K562 (cell line): ENCODE measurements around the gene ACBD6. TPM values are rescaled to one million over a fixed set of nuclear protein-coding genes. Genes with fewer than 3 reads are reported as not detected.

ENCODE experiments used
- ATAC-seq: fragments of 200-7000 bp; cut with Tn5 transposase; 3 replicates; pipeline ENCODE4 v1.9.1; 2020; ENCODE audit warnings: moderate library complexity
- BruUV-seq: library from RNA; stranded (reverse); fragments of 400-500 nt; replicated peaks from 2 replicates; lab custom pipeline; 2021; lab: Mats Ljungman, UMichigan
- CTCF ChIA-PET: fragments of 300-600 bp; formaldehyde crosslinking; extraction: SDS; loops from one replicate; lab custom pipeline; 2021; ENCODE audit warnings: low intra/inter-chr PET ratio; lab: Yijun Ruan, JAX
- POLR2A ChIA-PET: fragments of 300-600, 350-650 bp; sonication (Branson Sonifier 250); formaldehyde crosslinking; extraction: SDS; loops from one replicate; lab custom pipeline; 2021; ENCODE audit warnings: antibody characterized with exemption, inconsistent platforms; lab: Yijun Ruan, JAX
- DNase-seq, 4 experiments: peaks; one replicate each; pipeline versions ENCODE4 v3.0.0 to v3.0.0-alpha.2; 2011 to 2018; ENCODE audit warnings: low spot score in 3 of 4, mixed read lengths in 3 of 4; ENCODE audit errors: extremely low read depth in 1 of 4
- FAIRE-seq: peaks from 2 replicates; lab custom pipeline; 2011; peaks lifted over from hg19 to GRCh38; lab: Jason Lieb, UNC
- H2AFZ ChIP-seq: 2 replicates; pipeline ENCODE4 v1.6.0; 2011; ENCODE audit warnings: low read depth, low read length, control low read depth, inconsistent platforms
- H3K27ac ChIP-seq: fragments of 200-600 bp; 3 replicates; pipeline ENCODE4 v1.8.0; 2011; ENCODE audit warnings: low read depth, mild to moderate bottlenecking, control low read depth, inconsistent platforms, low read length, moderate library complexity, mixed read lengths; ENCODE audit errors: extremely low read depth
- H3K27me3 ChIP-seq, 2 experiments: fragments of 300-600 bp in 1 of 2; 2 replicates in 1 of 2; 3 replicates in 1 of 2; pipeline versions ENCODE4 v1.6.0 to v1.8.0; 2011; ENCODE audit warnings: inconsistent platforms in 2 of 2, low read length in 2 of 2, mild to moderate bottlenecking in 1 of 2, mixed read lengths in 1 of 2, moderate library complexity in 1 of 2; ENCODE audit not compliant: control insufficient read depth in 2 of 2, insufficient read depth in 2 of 2
- H3K36me3 ChIP-seq: fragments of 300-600 bp; 3 replicates; pipeline ENCODE4 v1.8.0; 2011; ENCODE audit warnings: mild to moderate bottlenecking, low read length, inconsistent platforms; ENCODE audit not compliant: control insufficient read depth, insufficient read depth
- H3K4me1 ChIP-seq, 2 experiments: fragments of 200-600 bp in 1 of 2; replicated peaks in 1 of 2; 2 replicates in 1 of 2; 3 replicates in 1 of 2; pipeline versions ENCODE4 v1.5.1 to v1.8.0; 2011; ENCODE audit warnings: inconsistent platforms in 2 of 2, low read length in 2 of 2, mild to moderate bottlenecking in 1 of 2, mixed read lengths in 1 of 2, moderate library complexity in 1 of 2; ENCODE audit not compliant: control insufficient read depth in 2 of 2, insufficient read depth in 2 of 2
- H3K4me2 ChIP-seq: 2 replicates; pipeline ENCODE4 v1.6.1; 2011; ENCODE audit warnings: low read length, control low read depth, inconsistent platforms, mixed read lengths; ENCODE audit not compliant: insufficient read depth
- H3K4me3 ChIP-seq: fragments of 200-600 bp; sonication (generic), shearing (Covaris generic); 2 replicates; pipeline ENCODE4 v1.5.1; 2016; ENCODE audit warnings: control low read depth, inconsistent platforms
- H3K79me2 ChIP-seq: fragments of 200-600 bp; 3 replicates; pipeline ENCODE4 v1.8.0; 2011; ENCODE audit warnings: low read length, inconsistent platforms; ENCODE audit not compliant: control insufficient read depth, insufficient read depth
- H3K9ac ChIP-seq, 2 experiments: 2 replicates each; pipeline versions ENCODE4 v1.6.0 to v1.6.1; 2011; ENCODE audit warnings: low read depth in 2 of 2, low read length in 2 of 2, control low read depth in 1 of 2, inconsistent platforms in 1 of 2, mild to moderate bottlenecking in 1 of 2, mixed read lengths in 1 of 2; ENCODE audit not compliant: insufficient read depth in 1 of 2
- H3K9me1 ChIP-seq: one replicate; pipeline ENCODE4 v1.6.0; 2011; ENCODE audit warnings: inconsistent platforms, mild to moderate bottlenecking, low read length, moderate library complexity; ENCODE audit not compliant: control insufficient read depth, insufficient read depth
- H3K9me3 ChIP-seq: replicated peaks from 2 replicates; pipeline ENCODE4 v1.5.1; 2011; ENCODE audit warnings: low read depth, low read length, inconsistent platforms; ENCODE audit not compliant: control insufficient read depth, insufficient read depth
- H4K20me1 ChIP-seq: replicated peaks from 2 replicates; pipeline ENCODE4 v1.6.1; 2011; ENCODE audit warnings: low read length, inconsistent platforms, mixed read lengths; ENCODE audit not compliant: control insufficient read depth, insufficient read depth
- CHD2 ChIP-seq: IDR thresholded peaks from 2 replicates; pipeline ENCODE4 v1.6.1; 2011; ENCODE audit warnings: low read depth, low read length
- SNAPC5 ChIP-seq: fragments of 250-450 bp; sonication (Bioruptor Pico); IDR thresholded peaks from 2 replicates; pipeline ENCODE4 v1.8.0; 2021; ENCODE audit warnings: moderate library complexity, mild to moderate bottlenecking, inconsistent platforms
- TAF9B ChIP-seq: fragments of 450-650 bp; IDR thresholded peaks from 2 replicates; pipeline ENCODE4 v1.6.1; 2018; ENCODE audit warnings: mild to moderate bottlenecking; ENCODE audit not compliant: partially characterized antibody
- ZBTB43 ChIP-seq: sonication (generic); formaldehyde crosslinking; IDR thresholded peaks from 2 replicates; pipeline ENCODE4 v1.8.0; 2023; ENCODE audit warnings: mild to moderate bottlenecking, missing genetic modification reagents
- ZNF146 ChIP-seq: IDR thresholded peaks from one replicate; pipeline ENCODE4 v1.6.1; 2018; ENCODE audit warnings: missing compliant biosample characterization; ENCODE audit not compliant: unreplicated experiment
- ZNF224 ChIP-seq: sonication (generic); formaldehyde crosslinking; IDR thresholded peaks from 2 replicates; pipeline ENCODE4 v1.8.0; 2022; ENCODE audit warnings: mild to moderate bottlenecking, missing genetic modification reagents
- WGBS: fragments of 100-300 bp; shearing (Covaris generic); methylation state at CpG from one replicate; pipeline ENCODE4 v1.1.6; 2016; ENCODE audit warnings: low coverage, mixed read lengths; ENCODE audit not compliant: insufficient coverage; ENCODE audit errors: missing lambda C conversion rate; 5-methylcytosine and 5-hydroxymethylcytosine counted together
- in situ Hi-C: fragments of 300-500 bp; cut with MboI; formaldehyde crosslinking; loops from 4 replicates; pipeline ENCODE4 v1.15.0; 2018; ENCODE audit warnings: inconsistent platforms, mixed read lengths
- intact Hi-C: fragments of 100-400 bp; cut with micrococcal nuclease; formaldehyde crosslinking; loops from 2 replicates; pipeline ENCODE4 v1.14.2; 2022
- polyA plus RNA-seq, 8 experiments: library from polyadenylated mRNA; depleted of rRNA in 4 of 8; stranded (reverse) in 5 of 8; unstranded in 3 of 8; fragments of >200 nt; fragmentation: Nextera tagmentation in 2 of 8; fragmentation: Illumina TruSeq in 1 of 8; extraction: Ambion mirVana in 2 of 8; extraction: Trizol in 1 of 8; gene quantifications; 2 replicates each; pipeline versions ENCODE4 v1.2.1 to v1.2.3, GENCODE V29; 2011 to 2014; ENCODE audit warnings: inconsistent platforms in 1 of 8, missing spikeins in 1 of 8
- total RNA-seq, 7 experiments: library from RNA; depleted of rRNA in 6 of 7; stranded (reverse); fragments of >200 nt in 6 of 7; fragmentation: Illumina TruSeq in 2 of 7; extraction: Trizol in 2 of 7; gene quantifications; 2 replicates each; pipeline versions ENCODE4 v1.2.1 to v1.2.3, GENCODE V29; 2011 to 2021; ENCODE audit warnings: low replicate concordance in 1 of 7

The ACBD6 gene
- total and polyA plus RNA-seq, 9 of the 15 experiments (the other 6 are each of a cell fraction or from before 2014, with no cell fraction given) = 16.9 to 107 (median 77.7) TPM

- TF ChIP-seq ZBTB43 (CRISPR knock-in tag) (no peak), ZNF224 (CRISPR knock-in tag) (no peak)
Observed at GRCh38 chr1:180385144-180385543, 117.2 kb downstream of the ACBD6 start (continued).

- H3K79me2 ChIP-seq = peaks cover 30% of the 10 kb centered on the region
- H3K9me1 ChIP-seq = no peaks in the 10 kb centered on the region
- POLR2A ChIA-PET = no interaction called here
- peaks cover 5% of the 10 kb centered on the region for H3K9me3 ChIP-seq
- intact Hi-C loops = no loop called here
- H4K20me1 ChIP-seq = no peaks in the 10 kb centered on the region
- 0 out of 3 replicates have a peak, but pooled peaks cover 3% of the 10 kb centered on the region for H3K36me3 ChIP-seq
- WGBS = 82% methylated on average over 3 of the region's 3 CpGs
- H3K4me2 ChIP-seq = no peak overlapping the region
- in situ Hi-C loops = no loop called here
- no TSS peak for BruUV-seq
- no peaks in the 10 kb centered on the region for H3K27me3 ChIP-seq
- no peak for ATAC-seq
- CTCF ChIA-PET = no interaction called here
- no peaks in the 10 kb centered on the region for H3K4me1 ChIP-seq
- FAIRE-seq = peak; percentile 15
- H3K4me3 ChIP-seq = no peak overlapping the region
- H3K27ac ChIP-seq = no peak overlapping the region
- TF ChIP-seq SNAPC5 (CRISPR knock-in tag) (no peak), TAF9B (no peak), CHD2 (no peak), ZNF146 (CRISPR knock-in tag) (peak; percentile 91)
- H3K9ac ChIP-seq = no peak overlapping the region
- no peak for DNase-seq
- no peak overlapping the region for H2AFZ ChIP-seq
Observed at GRCh38 chr1:180384286-180385005, 117.9 kb downstream of the ACBD6 start.
